ENCODE data around the gene BET1. TPM values are rescaled to one million over a fixed set of nuclear protein-coding genes. Genes with fewer than 3 reads are reported as not detected.

Gene BET1
- total RNA-seq, 1 experiment from 2014 or later, result 21.4 TPM

GRCh38 chr7:94022550-94022949 lies 18.4 kb upstream of the BET1 start:
- Histone ChIP-seq H3K4ac (ENCODE audit: low read depth, low read length) (no peak overlapping the region), H3K23ac (ENCODE audit: insufficient read length, low read depth, low read length) (no peak overlapping the region), H2AFZ (ENCODE audit: low read length) (no peak overlapping the region), H3K4me1 (ENCODE audit: insufficient read depth, low read length) (no peaks in the 10 kb centered on the region), H3K27me3 (ENCODE audit: insufficient read depth, low read length) (no peaks in the 10 kb centered on the region), H3K79me1 (ENCODE audit: insufficient read depth, low read depth, low read length, poor library complexity, severe bottlenecking) (no peaks in the 10 kb centered on the region), H2BK20ac (ENCODE audit: low read depth, low read length, poor library complexity, severe bottlenecking) (no peak overlapping the region), H2BK120ac (ENCODE audit: low read depth, low read length, poor library complexity, severe bottlenecking) (no peak overlapping the region), H4K5ac (ENCODE audit: insufficient read length, low read depth, low read length) (no peak overlapping the region), H2BK15ac (ENCODE audit: low read depth, low read length) (no peak overlapping the region), H4K20me1 (ENCODE audit: control insufficient read depth, insufficient read depth, insufficient read length) (no peaks in the 10 kb centered on the region), H3K79me2 (ENCODE audit: insufficient read depth, low read length) (no peaks in the 10 kb centered on the region), H2BK5ac (ENCODE audit: insufficient read length, low read length) (no peak overlapping the region), H4K8ac (replicated peaks; ENCODE audit: insufficient read length, low read depth, low read length) (no peak overlapping the region), H3K9ac (ENCODE audit: extremely low read depth, insufficient read length, low read length) (no peak overlapping the region), H2BK12ac (ENCODE audit: insufficient read length, low read depth, low read length) (no peak overlapping the region), H3K23me2 (ENCODE audit: insufficient read length, low read depth, low read length, poor library complexity, severe bottlenecking) (no peaks in the 10 kb centered on the region), H3T11ph (ENCODE audit: low read length) (no peak overlapping the region), H2AK5ac (ENCODE audit: insufficient read length, low read length) (no peak overlapping the region), H3K4me2 (ENCODE audit: insufficient read depth, insufficient read length, low read length) (no peak overlapping the region), H3K14ac (ENCODE audit: insufficient read depth, low read length) (no peak overlapping the region), H3K27ac (ENCODE audit: insufficient read length, low read depth, low read length) (no peak overlapping the region), H3K56ac (ENCODE audit: insufficient read length, low read depth, low read length) (no peak overlapping the region), H4K91ac (ENCODE audit: insufficient read length, low read depth, low read length) (no peak overlapping the region), H3K18ac (ENCODE audit: insufficient read length, low read depth, low read length) (no peak overlapping the region), H3K9me3 (ENCODE audit: control insufficient read depth, low read depth, low read length) (no peaks in the 10 kb centered on the region)
- H3K27ac Mint-ChIP-seq, result peak overlapping the region in 1 of 3 experiments; percentile 90; a peak in 1 of 7 replicates
- H3K9me3 Mint-ChIP-seq, result no peaks in the 10 kb centered on the region
- no peak overlapping the region for H3K4me3 Mint-ChIP-seq
- no peaks in the 10 kb centered on the region for H3K27me3 Mint-ChIP-seq (ENCODE audit: low read depth)
- no peak for DNase-seq
- no CpG with 5 or more reads among the region's 3 CpGs for WGBS (ENCODE audit: extremely low coverage, insufficient read length, low lambda C conversion rate)
- no peaks in the 10 kb centered on the region for H3K4me1 Mint-ChIP-seq
- H3K36me3 Mint-ChIP-seq (ENCODE audit: insufficient read depth in 1 of 3, low read depth in 3 of 3), result no peaks in the 10 kb centered on the region
- TF ChIP-seq CTCF (conservative IDR thresholded peaks at IDR 0.05), result no peak

Data from H9 (cell line).